Measurements from ENCODE around the gene SLC4A4.
"Not testable (repeated sequence)": the region's sequence is repeated elsewhere in the genome, so short reads cannot be mapped to it uniquely, and the experiment has no call there.

SLC4A4 gene

DNA sequence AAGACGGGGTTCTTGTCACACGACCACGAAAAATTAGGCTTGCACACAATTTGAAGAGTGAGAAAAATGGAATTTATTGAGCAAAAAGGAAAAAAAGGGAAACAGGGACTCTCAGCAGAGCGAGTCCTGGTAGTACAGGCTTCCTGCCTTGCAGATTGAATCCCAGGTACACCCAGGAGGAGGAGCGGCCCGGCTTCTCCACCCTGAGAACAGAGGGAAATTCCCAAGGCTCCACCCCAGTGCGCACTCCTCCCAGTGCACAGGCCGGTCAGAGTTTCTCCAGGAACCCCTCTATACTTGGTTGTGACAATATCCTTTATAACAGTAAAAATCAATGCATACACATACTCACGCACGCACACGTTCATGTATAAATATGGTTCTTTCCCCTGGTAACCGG, 22.0 kb downstream of the SLC4A4 start:
- DNase-seq, result no peak

DNA sequence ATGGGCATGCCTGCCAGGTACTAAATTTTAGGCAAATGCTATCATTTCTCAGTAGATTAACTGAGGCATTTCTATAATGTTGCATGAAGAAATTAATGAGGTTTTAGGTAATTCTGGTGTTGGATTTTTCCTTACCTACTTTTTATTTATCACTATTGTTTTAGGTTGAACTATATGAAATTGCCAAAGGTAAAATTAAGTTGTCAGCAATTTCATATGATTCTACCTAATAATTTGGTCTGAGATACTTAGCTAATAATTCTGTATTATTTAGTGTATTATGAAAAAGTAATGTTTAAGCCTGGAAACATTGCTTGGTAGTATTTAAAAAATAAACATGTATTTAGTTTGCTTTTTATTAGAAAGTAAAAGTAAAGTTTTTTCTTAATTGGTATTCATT, 22.7 kb downstream of the SLC4A4 start:
- no peak for DNase-seq

DNA sequence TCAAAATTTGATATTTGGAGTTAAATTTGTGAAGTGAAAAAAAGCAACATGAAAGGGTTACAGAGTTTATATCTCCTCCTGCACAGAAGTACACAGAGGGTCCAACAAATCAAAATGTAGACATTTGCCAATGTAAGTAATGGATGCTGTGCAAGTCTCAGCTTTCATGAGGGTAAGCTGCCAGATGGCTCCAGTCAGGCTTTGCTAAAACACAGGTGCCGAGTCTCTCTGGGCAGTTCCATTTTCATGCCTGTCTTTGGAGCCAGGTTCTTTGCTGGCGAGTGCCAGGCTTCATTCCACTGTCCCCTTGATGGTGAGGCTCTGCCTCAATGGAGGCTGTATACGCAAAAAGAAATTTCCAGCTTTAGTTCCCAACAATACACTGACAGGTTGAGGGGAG, 27.9 kb downstream of the SLC4A4 start:
- no peak for DNase-seq

DNA sequence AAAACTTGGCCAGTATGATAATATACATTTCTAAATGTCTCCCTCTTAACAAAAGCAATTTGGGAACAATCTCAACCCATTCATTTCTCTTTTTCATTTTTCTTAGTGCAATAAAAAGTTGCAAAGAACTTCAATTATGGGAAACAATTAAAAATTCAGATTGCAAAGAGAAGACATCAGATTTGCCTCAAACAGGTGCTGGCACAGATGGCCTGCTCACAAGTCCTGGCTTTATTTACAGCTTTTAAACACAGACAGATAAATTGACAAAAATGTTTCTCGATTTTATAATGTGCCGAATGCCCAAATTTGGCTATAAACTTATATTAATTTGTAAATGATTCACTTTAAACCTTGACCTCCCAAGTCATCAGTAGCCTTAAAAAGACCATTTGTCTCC, 28.7 kb downstream of the SLC4A4 start:
- DNase-seq, result no peak

DNA sequence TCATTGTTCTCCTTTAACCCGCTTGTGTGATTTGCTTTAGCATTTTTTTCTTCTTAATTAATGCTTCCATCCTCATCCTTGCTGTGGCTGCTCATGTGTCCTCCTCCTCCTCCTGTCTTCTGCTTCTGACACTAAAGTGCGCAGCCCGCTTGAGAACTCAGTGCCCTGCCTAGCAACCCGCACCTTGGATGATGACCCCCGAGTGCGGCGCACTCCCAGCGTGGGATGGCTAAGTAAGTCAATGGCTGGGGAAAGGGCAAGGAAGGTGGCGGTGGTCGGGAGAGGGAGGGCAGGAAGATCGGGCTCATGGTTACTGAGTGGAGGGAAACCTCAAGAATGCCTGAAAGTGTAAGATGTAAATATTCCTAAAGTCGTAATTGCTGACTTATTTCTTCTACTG, 30.1 kb downstream of the SLC4A4 start:
- DNase-seq, result no peak

DNA sequence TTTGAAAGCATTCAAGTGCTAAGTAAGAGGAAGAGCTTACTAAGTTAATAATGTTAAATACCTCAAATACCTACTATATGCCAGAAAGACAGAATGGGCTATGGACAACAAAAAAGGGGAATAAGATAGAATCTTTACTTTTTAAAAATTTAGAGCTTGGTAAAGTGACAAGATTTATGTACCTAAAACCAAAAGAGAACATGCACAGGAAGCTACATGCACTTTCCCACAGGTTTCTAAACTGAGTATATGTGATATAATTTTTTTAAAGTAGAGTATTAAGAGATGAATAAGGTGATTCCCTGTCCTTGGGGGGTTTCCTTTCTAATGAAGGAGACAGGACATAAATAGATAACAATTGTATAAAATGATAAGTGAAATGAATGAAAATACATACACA, 30.7 kb downstream of the SLC4A4 start:
- DNase-seq, result no peak

DNA sequence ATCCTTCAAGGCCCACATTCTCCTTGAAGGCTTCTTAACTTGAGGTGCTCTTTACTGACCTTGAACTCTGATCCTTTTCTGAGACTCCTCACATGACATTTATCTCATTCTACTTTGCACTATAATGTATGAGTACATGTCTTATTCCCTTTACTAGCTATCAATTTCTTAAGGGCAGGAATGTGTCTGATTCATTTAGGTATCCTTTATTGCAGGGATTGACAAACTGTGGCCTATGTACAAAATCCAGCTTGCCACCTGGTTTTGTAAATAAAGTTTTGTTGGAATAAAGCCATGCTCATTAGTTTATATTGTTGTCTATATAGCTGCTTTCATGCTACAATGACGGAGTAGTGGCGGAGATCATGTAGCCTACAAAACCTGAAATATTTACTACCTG, 36.7 kb downstream of the SLC4A4 start:
- DNase-seq, result no peak

DNA sequence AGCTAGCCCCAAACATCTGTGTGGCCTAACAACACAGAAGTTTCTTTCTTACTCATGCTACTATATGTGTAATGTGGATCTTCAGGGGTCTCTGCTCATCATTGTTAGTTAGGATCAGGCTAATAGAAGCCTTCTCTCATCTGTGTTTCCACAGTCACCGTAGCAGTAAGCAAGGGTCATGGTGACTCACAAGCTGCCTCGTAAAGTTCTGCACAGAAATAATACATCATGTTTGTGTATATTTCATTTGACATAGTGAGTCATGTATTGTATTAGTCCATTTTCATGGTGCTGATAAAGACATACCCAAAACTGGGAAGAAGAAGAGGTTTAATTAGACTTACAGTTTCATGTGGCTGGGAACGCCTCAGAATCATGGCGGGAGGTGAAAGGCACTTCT, 38.7 kb downstream of the SLC4A4 start:
- DNase-seq, result no peak

DNA sequence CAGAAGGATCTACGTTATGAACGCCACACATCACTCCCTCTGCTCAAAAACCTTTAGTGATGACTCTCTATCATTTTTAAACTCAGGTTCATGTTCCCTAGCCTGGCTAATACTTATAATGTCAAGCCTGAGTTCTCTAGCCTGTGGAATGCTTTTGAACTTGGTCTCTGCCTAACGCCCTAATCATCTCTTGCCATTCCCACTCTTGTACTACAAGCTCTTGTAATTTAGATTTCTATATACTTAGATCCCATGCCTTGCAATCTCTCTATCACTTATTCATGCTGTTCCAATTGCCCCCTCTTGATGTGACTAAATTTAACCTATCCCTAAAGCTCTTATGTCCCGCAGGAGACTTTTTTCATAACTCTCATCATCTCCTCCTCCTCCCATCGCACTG, 40.3 kb downstream of the SLC4A4 start:
- DNase-seq, result no peak

DNA sequence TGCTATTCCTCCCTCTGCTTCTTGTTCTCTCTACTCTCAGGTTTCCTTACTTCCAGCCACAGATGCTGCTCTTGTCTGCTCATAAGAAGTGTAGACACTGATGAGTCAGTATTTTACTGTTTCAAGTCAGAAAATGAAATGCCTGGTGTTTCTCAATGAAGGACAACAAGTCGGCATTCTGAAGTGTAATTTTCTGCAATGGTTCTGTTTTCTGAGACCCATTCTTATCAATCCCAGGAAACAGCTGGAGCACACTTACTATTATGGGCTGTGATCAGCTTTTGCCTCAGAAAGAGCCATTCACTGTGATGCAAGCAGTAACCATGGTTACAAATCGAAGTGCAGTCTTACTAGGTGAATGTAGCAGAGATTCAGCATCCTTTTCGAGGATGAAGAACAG, 42.0 kb downstream of the SLC4A4 start:
- no peak for DNase-seq

DNA sequence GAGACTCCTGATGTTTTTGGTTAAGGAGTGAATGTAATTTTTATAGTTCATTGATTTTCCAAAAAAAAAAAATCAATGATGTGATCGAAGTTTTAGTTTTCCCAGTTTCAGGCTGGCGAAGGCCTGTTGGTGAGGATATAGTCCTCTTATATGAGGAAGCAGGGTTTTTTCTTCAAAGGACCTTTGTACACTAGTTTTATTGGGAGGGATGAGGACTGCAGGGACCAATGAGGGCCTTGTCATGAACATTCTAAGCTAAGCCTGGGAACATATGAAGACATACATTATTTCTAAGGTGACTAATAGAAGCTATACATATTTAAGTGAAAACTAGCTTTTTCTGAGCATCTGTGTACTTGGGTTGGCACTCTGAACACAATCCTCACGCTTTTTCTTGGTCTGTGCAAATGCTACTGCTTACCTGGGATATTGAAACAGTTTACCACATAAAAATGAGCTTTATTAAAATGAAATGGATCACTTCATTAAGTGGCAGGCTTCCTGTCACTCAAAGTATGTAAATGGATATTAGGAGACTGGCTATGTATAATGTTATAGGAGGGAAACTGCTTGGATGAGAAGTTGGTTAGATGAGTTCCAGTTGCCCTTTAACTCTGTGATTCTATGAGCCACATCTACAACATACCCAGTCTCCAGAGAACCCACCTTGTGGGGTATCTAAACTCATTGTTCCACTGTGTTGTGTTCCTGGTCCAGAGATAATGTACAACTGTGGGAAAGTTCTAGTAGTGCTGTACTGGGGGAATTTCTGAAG, 43.5 kb downstream of the SLC4A4 start:
- DNase-seq, result no peak

DNA sequence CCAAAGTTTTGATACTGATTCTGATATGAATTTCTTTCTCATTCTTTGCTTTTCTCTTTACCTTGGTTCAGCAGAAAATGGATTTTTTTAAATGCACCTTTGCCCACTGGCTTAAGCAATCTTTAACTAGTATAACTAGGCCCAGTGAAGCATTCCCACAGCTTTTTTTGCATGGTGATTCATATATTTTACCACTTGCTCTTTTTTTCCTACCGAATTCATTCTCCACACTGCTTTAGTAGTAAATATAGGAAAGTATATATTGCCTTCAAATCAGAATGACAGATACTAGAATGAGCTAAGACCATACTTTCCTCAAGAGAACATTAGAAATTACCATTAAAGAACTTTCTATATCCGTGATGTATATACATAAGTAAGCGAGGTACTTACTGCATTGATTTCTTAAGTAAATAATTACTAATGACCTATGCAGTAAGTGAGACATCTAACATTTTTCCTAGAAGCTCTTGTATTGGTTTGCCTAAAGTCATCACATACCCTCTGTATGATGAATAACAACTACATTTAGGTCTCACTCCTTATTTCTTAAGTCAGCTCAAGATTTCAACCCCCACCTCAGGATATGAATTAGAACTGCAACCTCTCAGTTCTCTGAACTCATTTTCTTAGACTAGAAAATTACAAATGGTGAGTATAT, 44.2 kb downstream of the SLC4A4 start:
- DNase-seq, result no peak

DNA sequence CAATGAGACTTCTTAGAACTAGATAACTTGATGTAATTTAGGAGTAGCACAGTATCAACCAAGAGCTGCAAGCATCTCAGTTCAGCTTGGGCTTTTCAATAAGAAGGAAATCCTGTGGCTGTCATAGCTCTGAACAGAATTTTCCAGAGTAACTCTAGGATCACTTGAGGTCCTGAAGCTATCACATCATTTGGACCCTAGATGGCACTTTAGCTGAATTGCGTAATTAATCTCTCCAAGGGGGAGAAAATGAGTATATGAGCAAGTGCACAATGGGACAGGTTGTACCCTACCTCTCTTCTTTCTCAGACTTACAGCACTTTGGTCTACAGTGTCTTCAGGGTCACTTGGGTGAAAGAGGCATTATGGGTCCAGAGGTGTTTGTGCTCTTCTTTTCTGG, 45.2 kb downstream of the SLC4A4 start:
- DNase-seq, result no peak

DNA sequence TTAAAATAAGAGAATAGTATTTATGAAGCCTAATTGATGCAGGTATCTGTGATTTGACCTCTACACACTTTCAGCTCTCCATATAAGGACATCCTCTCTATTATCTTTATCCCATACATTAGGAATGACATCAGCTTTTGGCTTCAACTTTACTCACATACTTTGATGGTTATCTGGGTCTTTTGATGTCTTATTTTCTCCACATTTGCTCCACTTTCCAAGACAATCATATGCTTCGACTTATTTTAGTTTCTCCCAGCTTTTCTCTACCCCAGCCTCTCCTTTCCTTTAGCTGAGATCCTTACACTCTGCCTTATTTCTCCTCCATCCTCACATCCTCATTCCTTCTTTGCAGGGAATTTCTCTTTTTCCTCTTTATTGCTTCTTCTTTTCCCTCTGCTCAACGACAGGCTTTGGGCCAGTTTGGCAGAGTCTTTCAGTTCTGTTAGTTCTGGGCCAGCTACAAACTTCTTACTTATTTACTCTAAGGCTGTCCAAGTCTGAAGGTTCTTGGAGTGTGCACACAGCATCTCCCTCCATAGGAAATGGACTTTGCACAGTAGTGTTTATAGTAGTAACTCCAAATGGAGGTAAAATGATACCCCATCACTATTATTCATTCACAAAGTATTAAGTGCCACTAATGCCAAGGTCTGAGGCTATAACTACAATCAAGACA, 50.5 kb downstream of the SLC4A4 start:
- DNase-seq, result no peak

DNA sequence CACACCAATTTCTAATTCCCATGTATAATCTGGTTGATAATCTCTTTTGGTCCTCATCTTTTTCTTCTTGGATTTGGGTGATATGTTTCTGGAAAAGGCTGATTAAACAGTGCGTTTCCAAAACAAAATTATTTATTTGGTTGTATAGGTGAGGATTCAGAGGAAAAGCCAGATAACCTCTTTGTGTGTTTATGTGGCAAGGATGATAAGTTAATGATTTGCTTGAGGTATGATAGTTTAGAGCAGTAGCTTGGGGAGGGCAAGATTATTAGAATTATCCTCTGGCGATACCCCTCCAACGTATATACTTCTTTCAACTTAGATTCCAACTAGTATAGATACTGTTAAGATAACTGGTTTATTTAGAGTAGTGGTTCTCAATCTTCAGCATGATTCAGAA, 53.3 kb downstream of the SLC4A4 start:
- no peak for DNase-seq

DNA sequence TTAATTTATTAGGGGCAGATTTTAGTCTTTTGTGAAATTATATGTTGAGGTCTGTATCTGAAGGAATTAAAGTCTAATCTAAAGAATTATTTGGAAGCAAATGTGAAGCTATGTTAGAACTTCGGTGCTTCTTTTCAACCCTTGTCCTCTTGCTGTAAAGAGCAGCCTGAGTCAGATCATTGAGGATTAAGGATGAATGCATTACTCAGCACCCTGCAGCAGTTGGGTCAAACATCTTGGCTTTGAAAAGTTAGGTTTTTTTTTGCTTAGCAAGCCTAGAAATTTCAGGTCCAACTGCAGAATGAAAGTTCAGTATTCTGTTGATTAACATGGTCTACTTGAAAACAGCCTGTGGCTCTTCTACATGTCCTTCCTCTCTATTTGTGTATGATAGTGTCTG, 57.6 kb downstream of the SLC4A4 start:
- DNase-seq, result no peak

DNA sequence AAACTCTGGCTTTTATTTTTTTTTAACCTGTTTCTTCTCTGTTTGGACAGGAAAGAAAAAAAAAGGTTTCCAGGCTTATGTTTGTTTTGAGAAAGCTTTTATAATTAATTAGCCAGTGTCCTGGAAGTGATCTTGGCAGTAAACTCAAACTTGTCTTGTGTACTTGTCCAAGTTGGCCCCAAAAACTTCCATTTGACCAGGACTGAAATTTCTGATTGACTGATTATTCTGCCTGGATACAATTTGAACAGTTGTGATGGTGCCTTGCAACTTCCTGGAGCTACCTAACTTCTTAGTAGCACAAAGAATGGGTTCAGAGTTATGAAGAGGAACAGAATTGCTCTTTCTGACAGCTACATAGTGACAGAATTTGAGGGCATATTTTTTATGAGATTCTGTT, 62.0 kb downstream of the SLC4A4 start:
- no peak for DNase-seq

DNA sequence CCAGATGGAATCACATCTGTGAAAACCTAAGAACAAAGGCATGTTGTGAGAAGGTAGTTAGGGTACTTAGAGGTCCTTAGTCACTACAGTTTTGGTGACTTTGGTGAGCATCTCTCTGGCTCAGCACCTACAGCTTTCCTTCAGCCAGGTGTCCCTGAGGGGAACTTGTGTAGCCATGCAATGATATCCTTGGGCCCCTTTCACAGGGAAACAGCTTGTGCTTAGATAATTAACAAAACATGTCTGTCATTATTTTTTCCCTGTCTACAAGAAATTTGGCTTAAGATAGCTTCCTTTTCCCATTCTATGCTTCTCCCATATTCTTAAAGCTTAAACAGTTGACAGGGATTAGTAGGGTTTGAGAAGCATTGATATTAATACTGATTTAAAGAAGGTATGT, 63.8 kb downstream of the SLC4A4 start:
- no peak for DNase-seq

DNA sequence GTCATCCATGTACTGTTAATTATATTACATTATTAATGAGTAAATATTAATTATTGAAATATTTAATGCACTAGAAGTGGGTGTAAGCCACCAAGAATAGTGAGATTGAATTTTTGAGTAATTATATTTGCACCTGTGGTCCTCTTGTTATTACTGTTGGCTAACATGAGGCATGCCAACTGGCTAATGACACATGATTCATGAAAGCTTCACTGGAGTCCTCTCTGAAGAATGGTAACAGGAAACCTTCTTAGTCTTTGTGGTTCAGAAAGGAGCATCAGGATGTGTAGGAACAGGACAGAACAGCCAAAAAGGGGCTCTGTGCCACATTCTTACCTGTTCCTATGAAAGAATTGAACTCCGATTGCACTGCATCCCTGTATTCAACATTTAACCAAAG, 65.2 kb downstream of the SLC4A4 start:
- no peak for DNase-seq

DNA sequence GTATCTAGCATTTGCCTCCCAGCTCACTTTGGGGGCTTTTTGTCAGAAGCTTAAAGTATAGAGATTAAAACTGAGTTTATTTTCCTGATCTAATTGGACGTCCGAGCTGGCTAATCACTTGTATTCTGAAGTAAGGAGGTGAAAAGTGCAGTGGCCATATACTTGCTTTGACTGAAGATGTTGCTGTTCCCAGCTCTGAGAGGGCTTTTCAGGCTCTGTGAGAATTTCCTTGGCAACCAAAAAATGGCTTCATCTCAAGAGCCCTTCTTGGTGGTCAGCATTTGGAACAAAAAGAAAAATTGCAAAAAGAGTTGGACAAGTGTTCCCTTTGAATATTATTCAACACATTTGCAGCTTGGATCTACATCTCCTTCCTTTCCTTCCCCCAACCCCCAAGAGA, 67.0 kb downstream of the SLC4A4 start:
- DNase-seq, result no peak

DNA sequence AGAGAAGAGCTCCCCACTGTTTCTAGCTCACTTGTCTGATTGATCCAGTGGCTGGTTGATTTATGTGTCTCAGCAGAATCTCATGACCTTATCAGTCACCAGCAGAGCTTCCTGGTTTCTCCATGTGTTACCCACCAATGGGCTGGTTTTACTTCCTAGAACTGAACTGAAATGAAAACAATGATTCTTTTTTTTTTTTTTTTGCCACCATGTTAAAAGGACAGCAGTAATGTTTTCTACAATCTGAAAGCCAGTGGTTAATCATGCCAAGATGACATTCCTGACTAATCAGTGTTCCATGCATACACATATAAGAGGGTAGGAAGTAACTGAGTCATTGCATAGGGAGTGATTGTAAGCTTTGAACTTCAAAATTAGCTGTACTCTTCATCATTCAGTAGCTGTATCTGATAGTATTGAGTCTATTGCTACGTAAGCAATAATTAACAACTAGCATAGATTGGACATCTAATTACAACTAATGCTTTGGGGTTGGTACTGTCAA, 67.7 kb downstream of the SLC4A4 start:
- DNase-seq, result no peak

DNA sequence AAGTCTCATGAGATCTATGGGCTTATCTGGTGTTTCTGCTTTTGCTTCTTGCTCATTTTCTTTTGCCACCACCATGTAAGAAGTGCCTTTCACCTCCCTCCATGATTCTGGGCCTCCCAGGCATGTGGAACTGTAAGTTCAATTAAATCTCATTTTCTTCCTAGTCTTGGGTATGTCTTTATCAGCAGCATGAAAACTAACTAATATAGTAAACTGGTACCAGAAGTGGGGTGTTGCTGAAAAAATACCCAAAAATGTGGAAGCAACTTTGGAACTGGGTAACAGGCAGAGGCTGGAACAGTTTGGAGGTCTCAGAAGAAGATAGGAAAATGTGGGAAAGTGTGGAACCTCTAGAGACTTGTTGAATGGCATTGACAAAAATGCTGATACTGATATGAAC, 70.1 kb downstream of the SLC4A4 start:
- DNase-seq, result not testable (repeated sequence)

DNA sequence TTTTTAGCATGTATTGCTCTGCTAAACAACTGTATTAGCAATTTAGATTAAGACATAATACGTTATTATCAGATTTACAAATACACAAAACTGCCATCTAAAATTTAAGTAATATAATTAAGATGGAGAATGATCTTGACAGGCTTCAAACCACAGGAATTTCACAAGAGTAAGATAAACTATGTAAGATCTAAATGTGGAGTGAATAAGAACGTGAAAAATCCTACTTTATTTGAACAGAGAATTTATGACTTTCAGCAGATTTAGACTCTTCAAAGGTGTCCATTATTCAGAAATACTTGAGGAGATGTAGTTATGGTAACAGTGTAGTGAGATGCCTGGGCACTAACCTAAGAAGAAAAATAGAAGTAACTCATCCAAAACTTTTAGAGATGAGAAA, 73.2 kb downstream of the SLC4A4 start:
- DNase-seq, result no peak

DNA sequence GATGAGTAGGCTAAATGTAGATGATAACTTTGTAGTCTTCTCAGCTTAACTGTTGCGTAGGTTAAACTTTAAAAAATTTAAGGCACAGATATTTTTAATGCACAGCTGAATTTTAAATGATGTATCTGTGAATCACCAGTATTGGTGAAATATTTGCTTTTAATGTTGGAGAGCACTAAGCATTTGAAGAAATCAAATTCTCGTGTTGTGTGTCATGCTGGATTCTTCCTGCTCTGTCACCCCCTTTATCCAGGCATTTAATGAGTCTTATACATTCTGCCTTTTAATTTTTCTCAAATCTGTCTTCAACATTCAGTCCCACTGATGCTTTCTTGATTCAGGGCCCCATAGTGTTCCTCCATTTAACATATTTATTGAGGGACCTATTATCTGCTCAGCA, 76.7 kb downstream of the SLC4A4 start:
- no peak for DNase-seq
